GM19238 (cell line): ENCODE results near the gene SLC8A1.

Experiments used
- DNase-seq: peaks from one replicate; pipeline ENCODE4 v3.0.0; 2011; ENCODE audit warnings: low spot score; ENCODE audit not compliant: insufficient read length

Gene SLC8A1

DNA sequence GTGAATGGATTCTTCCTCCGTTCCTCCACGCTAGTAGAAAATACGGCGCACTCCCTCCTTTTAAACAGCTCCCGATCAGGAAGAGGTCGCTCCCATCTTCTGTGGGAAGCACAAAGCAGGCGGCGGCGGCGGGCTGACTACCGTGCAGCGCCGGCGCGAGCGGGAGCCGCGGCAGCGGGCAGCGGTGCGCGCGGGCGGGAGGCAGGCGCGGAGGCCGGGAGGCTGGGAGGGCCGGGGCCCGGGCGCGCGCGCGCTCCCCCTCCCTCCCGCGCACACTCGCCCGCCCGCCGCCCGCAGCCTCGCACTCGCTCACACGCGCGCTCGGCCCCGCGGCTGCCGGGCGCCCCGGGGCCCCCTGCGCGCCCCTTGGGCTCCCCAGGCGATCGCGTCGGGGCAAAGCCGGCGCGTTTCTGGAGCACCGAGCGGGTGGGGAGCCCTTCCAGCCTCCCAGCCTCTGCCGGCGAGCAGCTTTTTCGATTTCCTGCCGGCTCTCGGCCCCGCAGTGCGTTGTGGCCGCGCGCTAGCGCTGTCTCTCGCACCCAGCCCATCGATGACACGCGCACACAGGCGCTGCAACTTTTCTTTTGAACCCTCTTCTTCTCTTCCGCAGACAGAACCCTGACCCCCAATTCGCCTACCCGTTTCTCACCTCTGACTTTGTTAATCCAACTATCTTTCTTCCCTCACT lies at the start of gene SLC8A1:
Gene SLC8A1 (minus strand): TSS at position 173 of the 688 bp plus-strand sequence.
- DNase-seq: no peak

DNA sequence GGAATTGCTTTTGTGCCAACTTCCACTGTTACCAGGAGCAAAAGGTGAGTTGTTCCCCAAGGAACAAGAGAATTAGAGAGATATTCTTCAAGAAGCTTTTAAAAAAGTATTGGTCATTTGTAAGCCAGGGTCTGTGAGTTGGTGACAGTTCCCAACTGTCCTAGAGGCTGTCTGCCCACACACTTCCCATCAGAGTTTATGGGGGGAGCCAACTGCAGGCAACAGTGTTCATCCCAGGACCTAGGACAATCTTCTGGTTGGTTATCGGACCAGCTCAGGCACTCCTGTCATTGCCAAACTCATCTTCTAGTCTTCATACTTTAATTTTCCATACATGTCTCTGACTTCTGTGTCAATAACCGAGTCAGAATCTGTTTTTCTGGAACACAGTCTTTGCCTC lies 47.5 kb upstream of the SLC8A1 start:
- DNase-seq: no peak

DNA sequence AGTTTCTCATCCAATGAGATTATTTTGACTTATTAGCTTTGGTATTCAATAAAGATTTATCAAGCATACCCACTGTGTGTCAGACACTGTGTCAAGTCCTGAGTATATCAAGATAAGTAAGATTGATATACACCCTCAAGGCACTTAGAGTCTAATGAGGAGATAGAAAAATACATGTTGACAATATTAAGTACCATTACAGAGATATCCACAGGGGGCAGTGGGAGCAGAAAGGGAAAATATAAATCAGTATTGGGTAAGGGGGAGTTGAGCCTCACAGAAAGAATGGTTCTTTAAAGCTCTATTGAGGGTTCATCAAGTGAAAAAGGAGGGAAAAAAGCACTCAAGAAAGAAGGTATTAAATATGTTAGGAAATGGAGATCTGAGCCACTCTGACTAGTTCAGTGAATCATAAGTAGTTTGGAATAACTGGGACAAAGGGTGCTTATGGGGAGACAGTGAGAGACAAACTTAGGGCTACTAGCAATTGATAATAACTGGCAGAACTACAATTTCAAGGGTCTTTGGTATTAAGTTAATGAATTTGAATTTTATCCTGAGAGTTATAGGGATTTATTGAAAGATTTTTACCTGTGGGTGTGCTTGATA lies 45.5 kb upstream of the SLC8A1 start:
- no peak for DNase-seq

DNA sequence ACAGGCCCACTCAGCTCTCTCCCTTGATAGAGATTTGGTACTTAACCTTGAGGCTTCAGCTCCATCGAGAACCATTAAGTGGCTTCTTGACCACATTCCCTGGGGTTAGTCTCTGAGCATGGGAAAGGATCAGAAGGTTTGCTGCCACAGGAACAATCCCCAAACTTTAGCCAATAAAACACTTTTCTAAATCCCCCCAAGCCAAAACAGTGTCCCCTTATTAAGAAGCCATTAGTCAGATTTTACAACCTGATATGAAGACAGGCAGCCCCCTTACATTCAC lies 37.7 kb upstream of the SLC8A1 start:
- DNase-seq: no peak

DNA sequence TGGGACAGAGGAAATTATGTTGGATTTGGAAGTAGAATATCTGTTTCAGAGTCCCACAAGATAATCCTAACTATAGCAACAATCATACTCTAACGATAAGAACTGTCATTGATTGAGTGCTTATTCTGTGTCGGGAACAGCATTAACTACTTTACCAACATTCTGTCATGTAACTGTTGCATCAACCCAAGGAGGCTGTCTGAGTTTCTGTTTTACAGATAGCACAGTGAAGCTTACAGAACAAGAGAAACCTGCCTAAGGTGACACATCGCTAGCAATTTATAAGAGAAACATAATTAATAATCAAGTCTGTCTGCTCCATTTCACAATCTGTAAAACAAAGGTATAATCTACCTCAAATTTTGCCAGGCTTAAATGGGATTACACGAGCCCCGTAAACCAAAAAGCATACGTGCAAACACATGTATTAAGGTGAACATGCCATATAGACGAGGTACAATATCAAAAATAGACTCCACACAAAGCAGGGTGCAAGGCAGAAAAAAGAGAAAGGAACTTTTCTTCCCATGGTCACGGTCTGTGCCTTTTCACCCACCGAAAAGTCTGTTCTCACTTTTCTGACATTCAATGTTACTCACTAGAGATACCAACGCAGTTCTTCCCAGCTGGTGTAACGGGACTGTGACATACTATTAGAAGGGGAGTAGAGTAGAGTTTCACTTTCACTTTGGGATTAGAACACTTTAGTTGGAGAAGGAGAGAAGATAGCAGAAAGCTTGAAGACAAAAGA lies 37.2 kb upstream of the SLC8A1 start:
- DNase-seq: no peak

DNA sequence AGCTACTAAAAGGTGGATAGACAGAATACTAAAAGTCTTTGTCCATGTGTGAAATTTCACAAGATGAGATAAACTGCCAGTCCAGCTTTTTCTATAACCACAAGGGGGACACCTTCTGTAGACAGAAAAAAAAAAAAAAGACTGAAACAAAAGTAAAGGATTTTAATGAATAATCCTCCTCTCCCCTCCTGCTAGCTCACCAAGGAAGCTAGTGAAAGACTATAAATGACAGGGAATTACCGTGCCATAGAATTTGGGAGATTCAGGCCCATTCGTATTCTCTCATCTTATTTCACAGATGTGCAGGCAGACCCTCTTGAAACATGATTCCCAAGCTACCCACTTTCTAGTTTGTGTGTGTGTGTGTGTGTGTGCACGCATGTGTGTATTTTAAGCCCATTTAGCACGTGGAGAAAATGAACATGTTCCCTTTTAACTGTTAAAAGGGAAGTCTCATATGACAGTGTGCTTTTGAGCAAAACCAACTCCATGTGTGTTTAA lies 36.3 kb upstream of the SLC8A1 start:
- DNase-seq: no peak

DNA sequence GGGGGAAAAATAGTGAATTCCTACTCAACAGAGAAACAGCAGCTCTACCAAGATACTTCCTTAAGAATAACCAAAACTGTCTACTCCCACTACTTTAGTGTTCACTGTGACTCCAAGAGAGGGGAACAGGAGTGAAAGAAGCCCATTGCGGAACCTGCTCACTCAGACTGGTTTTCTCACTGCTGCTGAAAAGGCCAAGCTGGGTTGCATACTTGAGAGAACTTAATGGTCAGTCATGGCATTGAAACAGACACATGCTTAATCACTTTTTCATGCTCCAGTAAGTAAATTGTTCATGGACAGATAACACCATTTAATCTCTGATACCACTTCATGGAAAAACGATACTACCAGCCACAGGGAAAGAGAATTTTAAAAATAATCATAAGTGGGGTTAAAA lies 35.7 kb upstream of the SLC8A1 start:
- DNase-seq: no peak

DNA sequence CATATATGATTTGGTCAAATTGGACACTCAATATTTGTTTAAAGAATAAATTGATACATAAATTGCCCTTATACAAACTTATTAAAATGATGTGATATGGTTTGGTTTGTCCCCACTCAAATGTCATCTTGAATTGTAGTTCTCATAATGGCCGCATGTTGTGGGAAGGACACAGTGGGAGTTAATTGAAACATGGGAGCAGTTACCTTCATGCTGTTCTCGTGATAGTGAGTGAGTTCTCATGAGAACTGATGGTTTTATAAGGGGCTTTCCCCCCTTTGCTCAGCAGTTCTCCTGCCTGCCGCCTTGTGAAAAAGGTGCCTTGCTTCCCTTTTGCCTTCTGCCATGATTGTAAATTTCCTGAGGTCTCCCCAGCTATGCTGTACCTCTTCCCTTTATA lies 34.0 kb upstream of the SLC8A1 start:
- DNase-seq: no peak

DNA sequence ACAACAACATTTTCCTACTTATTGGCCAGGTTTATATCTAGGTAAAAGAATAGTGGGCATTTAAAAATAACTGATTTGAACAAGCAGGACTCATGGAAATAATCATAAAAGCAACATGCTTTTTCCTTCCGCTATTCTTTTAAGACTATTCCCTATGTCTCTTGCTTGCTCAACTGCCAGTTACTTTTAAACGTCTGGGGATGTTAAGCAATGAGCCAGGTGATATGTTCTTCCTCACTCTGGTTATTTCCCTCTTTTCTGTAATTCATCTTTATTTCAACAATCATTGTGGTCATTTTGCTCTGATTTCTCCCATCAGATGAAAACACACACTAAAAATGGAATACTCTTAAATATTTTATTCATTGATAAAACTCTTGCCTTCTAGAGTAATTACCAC lies 33.4 kb upstream of the SLC8A1 start:
- DNase-seq: no peak

DNA sequence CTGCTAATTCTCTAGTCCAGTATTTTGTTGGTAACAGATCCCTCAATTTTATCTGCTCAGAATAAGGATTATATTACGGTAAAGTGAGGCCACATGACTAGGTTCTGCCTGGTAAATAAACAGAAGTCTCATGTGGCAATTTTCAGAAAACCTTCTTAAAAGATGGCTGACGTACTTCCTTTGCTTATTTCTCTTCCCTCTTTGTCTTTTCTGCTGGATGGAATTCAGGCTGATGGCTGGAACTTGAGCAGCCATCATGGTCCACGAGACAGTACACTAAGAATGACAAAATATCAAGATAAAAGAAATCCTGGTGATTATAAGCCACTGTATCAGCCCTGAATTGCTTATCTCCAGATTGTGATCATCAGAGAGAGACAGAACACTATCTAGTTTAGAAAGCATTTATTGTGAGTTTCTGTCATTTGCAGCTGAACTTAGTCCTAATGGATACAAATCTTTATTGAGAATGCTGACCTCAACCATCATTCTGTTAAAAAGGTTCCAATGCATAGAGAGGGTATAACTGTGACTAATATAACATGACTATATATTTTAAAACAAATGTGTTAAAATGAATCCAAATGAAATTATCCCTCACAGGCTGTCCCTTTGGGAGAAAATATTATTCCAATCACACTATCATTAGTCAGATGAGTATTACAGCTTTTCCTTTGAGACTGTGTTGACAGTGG lies 31.8 kb upstream of the SLC8A1 start:
- DNase-seq: no peak

DNA sequence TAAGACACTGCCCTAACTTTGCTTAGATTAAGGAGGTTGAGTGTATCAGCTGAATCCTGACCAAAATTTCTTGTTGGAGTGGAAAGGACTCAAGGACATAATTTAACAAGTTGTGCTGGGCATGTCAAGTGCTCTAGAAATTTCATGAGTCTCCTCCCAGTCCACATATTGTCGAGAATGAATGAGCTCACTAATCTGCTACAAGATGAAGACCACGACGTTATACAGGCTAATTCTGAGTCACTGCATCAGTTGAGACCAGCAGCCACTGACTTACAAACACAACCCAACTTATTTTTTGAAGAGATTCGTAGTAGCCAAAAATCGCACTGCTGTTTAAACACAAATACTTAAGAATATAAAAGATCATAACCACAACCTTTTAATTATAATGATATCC lies 28.7 kb upstream of the SLC8A1 start:
- no peak for DNase-seq

DNA sequence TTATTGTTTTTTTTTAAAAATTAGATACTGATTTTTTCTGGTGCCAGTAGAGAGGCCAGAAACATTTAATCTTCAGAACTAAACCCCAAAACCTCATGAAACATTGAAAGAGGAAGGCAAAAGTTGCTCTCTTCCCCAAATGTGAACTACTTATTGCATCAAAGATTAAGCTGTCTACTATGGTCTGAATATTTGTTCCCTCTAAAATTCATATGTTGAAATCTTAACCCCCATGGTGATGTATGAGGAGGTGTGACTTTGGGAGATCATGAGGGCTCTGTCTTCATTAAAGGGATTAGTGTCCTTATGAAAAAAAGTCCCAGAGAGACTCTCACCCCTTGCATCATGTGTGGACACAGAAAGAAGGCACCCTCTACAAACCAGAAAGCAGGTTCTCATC lies 28.2 kb upstream of the SLC8A1 start:
- no peak for DNase-seq

DNA sequence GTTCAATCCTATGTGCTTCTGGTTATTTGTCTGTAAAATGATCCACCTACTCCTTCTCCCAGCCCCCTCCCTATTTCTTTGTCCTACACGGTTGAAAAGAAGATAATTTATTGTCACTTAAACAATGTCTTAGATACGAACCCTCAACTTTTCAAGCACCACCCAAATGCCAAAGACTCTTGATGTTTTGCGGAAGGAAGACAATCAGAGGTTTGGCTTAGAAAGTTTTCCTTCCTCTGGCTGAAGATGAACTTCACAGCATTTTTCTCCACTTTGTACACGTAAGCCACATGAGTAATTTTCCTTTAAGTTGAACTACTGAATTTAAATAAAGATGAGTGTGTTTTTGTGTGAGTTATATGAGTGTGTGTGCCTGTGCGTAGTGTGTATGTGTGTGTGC lies 25.5 kb upstream of the SLC8A1 start:
- no peak for DNase-seq

DNA sequence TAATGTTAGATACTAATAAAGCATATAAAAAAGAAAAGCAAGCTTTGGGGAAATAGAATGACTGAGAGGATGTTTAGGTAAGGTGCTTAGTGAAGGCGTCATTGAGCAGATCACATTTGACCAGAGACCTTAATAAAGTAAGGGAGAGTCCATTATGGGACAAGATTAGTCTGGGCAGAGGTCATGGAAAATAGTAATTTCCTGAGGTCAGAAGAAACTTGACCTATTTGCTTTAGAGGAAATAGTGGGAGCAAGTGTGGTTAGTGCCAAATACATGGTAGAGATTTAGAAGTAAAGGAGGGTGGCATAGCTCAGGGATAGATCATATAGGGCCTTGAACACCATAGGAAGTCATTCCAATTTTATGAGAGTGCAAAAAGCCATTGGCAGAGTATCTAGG lies 24.5 kb upstream of the SLC8A1 start:
- no peak for DNase-seq

DNA sequence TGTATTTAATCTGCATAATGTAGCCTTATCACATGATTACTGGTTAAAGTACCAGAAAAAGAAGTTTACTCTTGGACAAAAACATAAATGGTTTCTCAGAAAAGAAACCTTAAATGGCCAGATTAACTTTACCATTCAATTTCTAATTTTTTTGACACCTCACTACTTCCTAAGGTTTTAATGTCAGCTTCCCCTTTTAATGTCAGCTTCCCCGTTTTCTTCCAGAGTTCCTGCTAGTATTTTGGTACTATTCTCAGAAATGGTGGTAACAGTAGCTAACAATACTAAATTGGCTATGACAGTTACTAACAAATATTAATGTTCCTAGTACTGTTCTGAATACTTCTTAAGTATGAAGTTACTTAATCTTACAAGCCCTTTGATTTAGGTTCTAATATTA lies 22.4 kb upstream of the SLC8A1 start:
- DNase-seq: no peak

DNA sequence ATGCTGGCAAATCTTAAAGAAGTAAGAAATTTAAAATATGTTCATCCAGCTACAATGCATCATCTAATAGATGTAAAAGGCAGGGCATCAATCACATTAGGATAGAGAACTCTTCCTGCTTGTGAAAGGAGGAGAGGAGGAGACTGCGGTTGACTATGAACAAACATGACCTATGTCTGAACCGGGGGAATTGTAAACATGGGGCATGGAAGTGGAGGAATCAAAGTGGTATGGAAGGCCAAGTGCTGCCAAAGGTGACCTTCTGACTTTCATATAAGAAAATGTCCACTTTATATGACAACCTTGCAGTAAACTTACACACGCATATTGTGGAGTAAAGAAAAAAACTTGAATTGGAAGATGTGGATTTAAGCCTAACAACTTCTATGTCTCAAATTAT lies 20.0 kb upstream of the SLC8A1 start:
- no peak for DNase-seq

DNA sequence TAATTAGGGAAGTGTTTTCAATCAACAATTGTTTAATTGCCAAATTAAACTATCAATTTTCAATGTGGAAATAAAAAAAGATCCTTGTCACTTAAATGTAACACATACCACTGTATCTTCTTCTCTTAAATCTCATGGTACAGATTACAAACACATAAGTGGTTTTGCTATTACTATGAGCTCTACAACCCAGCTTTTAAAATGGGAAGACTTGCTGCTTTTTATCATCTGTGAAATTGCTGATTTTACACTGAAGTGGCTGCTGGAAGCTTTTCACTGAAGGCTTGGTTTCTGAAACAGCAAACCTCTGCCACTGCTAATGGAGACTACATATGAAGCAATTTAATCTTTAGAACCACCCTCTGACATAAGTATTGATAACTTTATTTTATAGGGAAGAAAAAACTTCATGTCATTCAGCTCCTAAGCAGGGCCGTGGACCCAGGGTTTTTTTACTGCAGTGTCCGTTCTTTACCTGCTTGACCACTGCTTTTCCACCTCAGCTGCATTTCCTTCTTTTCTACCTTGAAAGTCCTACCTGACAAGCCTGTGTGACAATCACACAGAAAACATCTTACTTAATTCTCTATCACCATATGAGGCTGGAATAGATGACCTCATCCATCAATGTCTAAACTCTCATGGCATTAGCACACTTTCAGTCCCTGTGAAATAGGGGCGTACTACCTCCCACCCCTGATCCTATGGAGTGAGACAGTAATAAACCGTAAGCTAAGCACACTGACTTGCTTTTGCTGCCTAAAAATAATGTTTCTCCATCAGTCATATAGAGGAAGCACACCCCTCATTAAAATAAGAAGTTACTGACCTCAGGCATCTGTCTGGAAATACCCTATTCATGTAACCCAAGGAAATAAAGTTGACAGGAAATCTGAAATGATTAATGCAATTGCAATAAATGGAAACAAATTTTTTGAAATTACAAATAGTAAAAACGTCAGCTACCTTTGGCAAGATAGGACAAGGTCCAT lies 19.2 kb upstream of the SLC8A1 start:
- DNase-seq: no peak

DNA sequence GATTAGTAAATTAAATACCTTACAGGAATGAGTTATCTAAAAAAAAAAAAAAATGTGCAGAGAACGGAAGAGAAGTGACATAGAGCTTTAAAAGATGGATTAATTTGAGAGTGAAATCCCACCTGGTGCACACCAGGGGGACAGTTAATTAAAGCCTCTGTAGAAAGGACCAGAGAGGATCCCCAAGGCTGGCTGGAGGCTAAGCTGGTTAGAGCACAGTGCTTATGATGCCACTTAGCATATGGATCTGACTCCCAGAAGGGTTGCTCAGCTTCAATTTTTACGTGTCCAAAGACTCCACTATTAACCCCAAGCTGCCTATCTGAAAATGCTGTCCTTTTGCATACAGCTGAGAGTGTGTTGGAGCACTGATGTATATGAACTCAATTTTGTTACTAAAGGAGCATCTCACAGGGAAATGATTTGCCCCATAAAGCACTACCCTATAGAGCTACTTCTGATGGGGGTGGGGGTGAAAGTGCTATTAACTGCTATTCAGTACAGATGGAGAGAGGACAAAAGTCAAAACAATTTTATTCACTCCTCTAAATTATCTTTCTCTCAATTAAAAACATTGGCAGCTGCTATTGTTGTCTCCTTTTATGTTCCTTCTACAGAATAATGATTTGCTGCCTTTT lies 15.2 kb upstream of the SLC8A1 start:
- DNase-seq: no peak

DNA sequence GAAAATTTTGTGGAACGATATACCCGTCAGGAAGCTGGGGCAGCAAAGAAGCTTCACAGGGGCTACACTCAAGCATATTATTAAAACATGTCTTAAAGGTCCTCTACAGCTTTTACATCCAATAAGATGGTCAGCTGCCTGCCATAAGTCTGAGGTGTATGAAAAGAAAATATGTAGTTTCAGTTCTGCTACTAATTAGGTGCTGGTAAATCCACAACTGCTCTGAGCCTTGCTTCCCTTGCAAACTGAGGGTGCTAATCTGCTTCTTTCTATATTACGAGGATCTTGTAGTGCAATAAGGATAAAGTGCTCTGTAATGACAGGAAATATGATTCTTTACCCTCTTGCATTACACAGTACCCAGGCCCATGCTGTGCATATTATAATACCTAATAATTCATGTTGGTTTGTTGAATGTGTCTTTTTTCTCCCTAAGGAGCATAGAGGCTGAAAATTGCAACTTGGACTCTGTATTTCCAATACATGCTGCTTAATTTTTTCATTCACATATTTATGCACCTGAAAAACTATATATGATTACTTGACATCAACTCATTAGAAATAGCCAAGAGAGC lies 14.5 kb upstream of the SLC8A1 start:
- DNase-seq: no peak

DNA sequence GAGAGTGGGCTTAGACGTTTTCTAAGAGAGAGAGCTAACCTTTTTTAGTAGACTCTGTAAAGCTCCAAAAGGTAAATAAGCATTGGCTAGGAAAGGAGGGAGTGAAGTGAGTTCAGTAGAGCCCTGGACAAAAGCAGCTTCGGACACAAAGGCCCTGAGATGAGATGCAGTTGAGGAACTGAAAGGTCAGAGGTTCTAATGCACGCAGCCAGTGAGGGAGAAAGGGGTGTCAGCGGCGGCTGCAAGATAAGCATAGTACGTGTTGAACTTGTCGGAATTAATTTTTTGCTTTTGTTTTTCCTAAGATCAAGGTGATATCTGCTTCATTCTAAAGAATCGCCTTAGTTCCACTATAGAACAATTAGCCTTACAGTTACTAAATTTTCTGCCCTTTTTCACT lies 11.2 kb upstream of the SLC8A1 start:
- no peak for DNase-seq
